Keratinocyte (primary cell): ENCODE results near the gene SPTLC2. TPM values are rescaled to one million over a fixed set of nuclear protein-coding genes. Genes with fewer than 3 reads are reported as not detected.

Experiments used
- DNase-seq: peaks from one replicate; pipeline ENCODE4 v3.0.0-alpha.2; 2011; ENCODE audit warnings: low read depth, missing footprints, low spot score
- FAIRE-seq: peaks from 2 replicates; lab custom pipeline; 2011; peaks lifted over from hg19 to GRCh38; lab: Jason Lieb, UNC
- H2AFZ ChIP-seq: 2 replicates; pipeline ENCODE4 v1.6.0; 2012; ENCODE audit warnings: low read length, control low read depth, inconsistent platforms; ENCODE audit not compliant: control insufficient read depth
- H3K27ac ChIP-seq: 2 replicates; pipeline ENCODE4 v1.5.1; 2011; ENCODE audit warnings: low read length; ENCODE audit not compliant: control insufficient read depth, insufficient read depth
- H3K27me3 ChIP-seq: 3 replicates; pipeline ENCODE4 v1.6.0; 2011; ENCODE audit warnings: low read length; ENCODE audit not compliant: control insufficient read depth, insufficient read depth; ENCODE audit errors: extremely low read depth
- H3K36me3 ChIP-seq, 2 experiments: 2 replicates in 1 of 2; 3 replicates in 1 of 2; pipeline ENCODE4 v1.5.1; 2011; ENCODE audit warnings: low read length in 2 of 2, mild to moderate bottlenecking in 1 of 2; ENCODE audit not compliant: control insufficient read depth in 2 of 2, insufficient read depth in 2 of 2; ENCODE audit errors: extremely low read depth in 1 of 2
- H3K4me1 ChIP-seq: 3 replicates; pipeline ENCODE4 v1.5.1; 2011; ENCODE audit warnings: low read length; ENCODE audit not compliant: control insufficient read depth, insufficient read depth; ENCODE audit errors: extremely low read depth
- H3K4me2 ChIP-seq: 3 replicates; pipeline ENCODE4 v1.6.0; 2011; ENCODE audit warnings: low read depth, low read length; ENCODE audit not compliant: control insufficient read depth, insufficient read depth; ENCODE audit errors: extremely low read depth
- H3K4me3 ChIP-seq, 3 experiments: fragments of 200-600 bp in 1 of 3; sonication (generic) in 1 of 3; 2 replicates in 2 of 3; 3 replicates in 1 of 3; pipeline ENCODE4 v1.5.1; 2011 to 2016; ENCODE audit warnings: low read length in 3 of 3, mild to moderate bottlenecking in 3 of 3, control low read depth in 2 of 3, inconsistent platforms in 1 of 3, low read depth in 1 of 3, mixed read lengths in 1 of 3, mixed run types in 1 of 3, moderate library complexity in 1 of 3; ENCODE audit not compliant: control insufficient read depth in 2 of 3, insufficient read depth in 2 of 3; ENCODE audit errors: extremely low read depth in 1 of 3
- H3K79me2 ChIP-seq: 2 replicates; pipeline ENCODE4 v1.6.0; 2012; ENCODE audit warnings: low read length; ENCODE audit not compliant: control insufficient read depth, insufficient read depth
- H3K9ac ChIP-seq: 3 replicates; pipeline ENCODE4 v1.6.0; 2011; ENCODE audit warnings: low read length; ENCODE audit not compliant: control insufficient read depth, insufficient read depth; ENCODE audit errors: extremely low read depth
- H3K9me1 ChIP-seq: 3 replicates; pipeline ENCODE4 v1.6.0; 2011; ENCODE audit warnings: low read length; ENCODE audit not compliant: control insufficient read depth, insufficient read depth; ENCODE audit errors: extremely low read depth
- H3K9me3 ChIP-seq: 2 replicates; pipeline ENCODE4 v1.5.1; 2012; ENCODE audit warnings: low read depth, low read length; ENCODE audit not compliant: control insufficient read depth
- H4K20me1 ChIP-seq: 3 replicates; pipeline ENCODE4 v1.6.0; 2011; ENCODE audit warnings: low read length; ENCODE audit not compliant: control insufficient read depth, insufficient read depth; ENCODE audit errors: extremely low read depth
- CTCF ChIP-seq, 3 experiments: IDR thresholded peaks in 1 of 3; conservative IDR thresholded peaks in 1 of 3; optimal IDR thresholded peaks in 1 of 3; 2 replicates in 2 of 3; 3 replicates in 1 of 3; pipeline versions ENCODE3 to v1.5.1; 2011; ENCODE audit warnings: low read length in 3 of 3, mild to moderate bottlenecking in 3 of 3, moderate library complexity in 2 of 3, control low read depth in 1 of 3, inconsistent platforms in 1 of 3; ENCODE audit not compliant: insufficient read depth in 2 of 3; ENCODE audit errors: extremely low read depth in 1 of 3
- EZH2 ChIP-seq: IDR thresholded peaks from one replicate; pipeline ENCODE4 v1.6.1; 2012; ENCODE audit warnings: inconsistent platforms, mild to moderate bottlenecking, low read length, moderate library complexity
- dilution Hi-C: fragments of 300-500 bp; cut with MboI; formaldehyde crosslinking; loops from one replicate; pipeline ENCODE4 v1.7.0; 2020; ENCODE audit warnings: low sequenced_read_pairs; ENCODE audit not compliant: extremely low pct_ligation_motif_present
- polyA plus RNA-seq, 5 experiments: library from polyadenylated mRNA; depleted of rRNA in 3 of 5; stranded (reverse) in 3 of 5; stranded (forward) in 1 of 5; unstranded in 1 of 5; fragments of >200 nt; gene quantifications; 1 replicate in 1 of 5; 2 replicates in 3 of 5; 3 replicates in 1 of 5; pipeline versions ENCODE4 v1.2.1 to v1.2.3, GENCODE V29; 2011 to 2012; ENCODE audit warnings: missing spikeins in 2 of 5, low read depth in 1 of 5, low replicate concordance in 1 of 5

Gene SPTLC2
- polyA plus RNA-seq, 1 donor (not counting 4 experiments of a cell fraction or from before 2014, with no cell fraction given), result 46.8 TPM

- FAIRE-seq (no peak), DNase-seq (no peak)
- Histone ChIP-seq H3K4me2 (no peak overlapping the region), H3K9me3 (no peaks in the 10 kb centered on the region), H3K9me1 (no peaks in the 10 kb centered on the region), H3K4me3 (no peak overlapping the region), H3K36me3 (peaks cover 25 to 29% of the 10 kb centered on the region in 2 experiments), H4K20me1 (no peaks in the 10 kb centered on the region), H3K9ac (no peak overlapping the region), H3K27me3 (no peaks in the 10 kb centered on the region), H3K79me2 (no peaks in the 10 kb centered on the region), H3K27ac (no peak overlapping the region), H2AFZ (no peak overlapping the region), H3K4me1 (no peaks in the 10 kb centered on the region)
- TF ChIP-seq CTCF (optimal IDR thresholded peaks at IDR 0.05 in 1 of 3, IDR thresholded peaks at IDR 0.05 in 1 of 3, conservative IDR thresholded peaks at IDR 0.05 in 1 of 3; ENCODE audit: extremely low read depth in 1 of 3, insufficient read depth in 2 of 3, low read length in 3 of 3) (no peak), EZH2 (no peak)
- dilution Hi-C loops, result no loop called here
These were observed 148.6 kb downstream of the SPTLC2 start for GRCh38 chr14:77467801-77468200.

DNA sequence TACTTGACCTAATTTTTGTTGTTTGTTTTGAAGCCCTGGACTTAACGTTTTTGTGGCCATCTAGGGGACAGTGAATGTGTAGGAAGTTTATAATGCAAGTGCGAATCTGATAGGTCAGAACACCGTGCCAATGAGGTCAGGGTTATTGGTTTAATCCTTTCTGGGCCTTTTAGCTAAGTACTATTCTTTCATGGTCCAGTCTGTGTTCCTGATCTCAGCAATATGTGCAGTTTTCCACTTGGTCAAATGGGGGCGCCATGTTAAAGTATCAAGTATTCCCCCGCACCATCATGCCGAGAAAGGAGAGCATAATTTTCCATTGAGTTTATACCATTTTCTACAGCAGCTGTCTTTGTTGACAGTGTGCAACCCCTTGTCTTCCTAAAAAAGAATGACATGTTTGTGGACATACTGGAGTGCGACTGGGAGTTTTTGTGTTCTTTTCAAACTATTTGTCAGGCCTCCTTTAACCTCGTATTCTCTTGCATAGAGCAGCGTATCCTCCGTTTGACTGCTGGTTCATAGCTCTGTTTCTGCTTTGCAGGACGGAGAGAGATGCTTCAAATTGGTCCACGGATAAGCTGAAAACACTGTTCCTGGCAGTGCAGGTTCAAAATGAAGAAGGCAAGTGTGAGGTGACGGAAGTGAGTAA lies 157.2 kb downstream of the SPTLC2 start:
- Histone ChIP-seq H3K27me3 (no peaks in the 10 kb centered on the region), H3K4me2 (peak overlapping the region; percentile 97), H3K27ac (peak overlapping the region; percentile 94), H3K79me2 (peaks cover 49% of the 10 kb centered on the region), H3K36me3 (peaks cover 20 to 22% of the 10 kb centered on the region in 2 experiments), H3K4me3 (peak overlapping the region; percentile 83 to 87 (median 85)), H2AFZ (no peak overlapping the region), H3K4me1 (peaks cover 7% of the 10 kb centered on the region), H3K9me1 (no peaks in the 10 kb centered on the region), H4K20me1 (peaks cover 9% of the 10 kb centered on the region), H3K9ac (peak overlapping the region; percentile 94), H3K9me3 (no peaks in the 10 kb centered on the region)
- DNase-seq, result peak; percentile 35
- no peak for FAIRE-seq
- dilution Hi-C loops, result no loop called here
- TF ChIP-seq CTCF (optimal IDR thresholded peaks at IDR 0.05 in 1 of 3, IDR thresholded peaks at IDR 0.05 in 1 of 3, conservative IDR thresholded peaks at IDR 0.05 in 1 of 3; ENCODE audit: extremely low read depth in 1 of 3, insufficient read depth in 2 of 3, low read length in 3 of 3), result peak; percentile 55 to 79 (median 68)
- no peak for TF ChIP-seq EZH2
